ENCODE results near the gene ATG7.
A peak's percentile ranks its signal among the peaks of the same experiment; 100 is the strongest.

Gene ATG7

GRCh38 chr3:11275926-11276325 lies 3.7 kb downstream of the ATG7 start:
- H3K27ac Mint-ChIP-seq = no peak overlapping the region
- peaks cover 18% of the 10 kb centered on the region for H3K4me1 Mint-ChIP-seq
- H3K4me3 Mint-ChIP-seq = peak overlapping the region; percentile 12 to 39 (median 37)
- no peaks in the 10 kb centered on the region for H3K27me3 Mint-ChIP-seq (ENCODE audit: low read depth)
- H3K36me3 Mint-ChIP-seq (ENCODE audit: low read depth) = peaks cover 19% of the 10 kb centered on the region
- H3K9me3 Mint-ChIP-seq = no peaks in the 10 kb centered on the region
- TF ChIP-seq CTCF (IDR thresholded peaks at IDR 0.05; ENCODE audit: unreplicated experiment in 3 of 3) = no peak

GRCh38 chr3:11276901-11277300 lies 4.7 kb downstream of the ATG7 start:
- Mint-ChIP-seq H3K9me3 (no peaks in the 10 kb centered on the region), H3K4me3 (peak overlapping the region; percentile 12 to 39 (median 37)), H3K27ac (no peak overlapping the region), H3K4me1 (peaks cover 16% of the 10 kb centered on the region), H3K27me3 (ENCODE audit: low read depth) (no peaks in the 10 kb centered on the region), H3K36me3 (ENCODE audit: low read depth) (peaks cover 20% of the 10 kb centered on the region)
- TF ChIP-seq CTCF (IDR thresholded peaks at IDR 0.05; ENCODE audit: unreplicated experiment in 3 of 3) = no peak

- Mint-ChIP-seq H3K27me3 (ENCODE audit: low read depth) (no peaks in the 10 kb centered on the region), H3K4me3 (peak overlapping the region in 2 of 3 experiments; percentile 3 to 15), H3K9me3 (no peaks in the 10 kb centered on the region), H3K4me1 (peaks cover 26% of the 10 kb centered on the region), H3K27ac (peak overlapping the region; percentile 85 to 94 (median 90)), H3K36me3 (ENCODE audit: low read depth) (peaks cover 16% of the 10 kb centered on the region)
- no peak for TF ChIP-seq CTCF (IDR thresholded peaks at IDR 0.05; ENCODE audit: unreplicated experiment in 3 of 3)
These were observed 10.3 kb downstream of the ATG7 start for GRCh38 chr3:11282250-11283138.

- Mint-ChIP-seq H3K9me3 (no peaks in the 10 kb centered on the region), H3K27me3 (ENCODE audit: low read depth) (no peaks in the 10 kb centered on the region), H3K4me3 (peak overlapping the region in 2 of 3 experiments; percentile 3 to 15), H3K36me3 (ENCODE audit: low read depth) (peaks cover 16% of the 10 kb centered on the region), H3K27ac (peak overlapping the region; percentile 85 to 94 (median 90)), H3K4me1 (peaks cover 32% of the 10 kb centered on the region)
- no peak for TF ChIP-seq CTCF (IDR thresholded peaks at IDR 0.05; ENCODE audit: unreplicated experiment in 3 of 3)
These were observed 10.9 kb downstream of the ATG7 start for GRCh38 chr3:11283139-11283475.

GRCh38 chr3:11284011-11284410 lies 11.8 kb downstream of the ATG7 start:
- Mint-ChIP-seq H3K9me3 (no peaks in the 10 kb centered on the region), H3K4me1 (peaks cover 40% of the 10 kb centered on the region)
- no peak for TF ChIP-seq CTCF (IDR thresholded peaks at IDR 0.05; ENCODE audit: unreplicated experiment in 3 of 3)

GRCh38 chr3:11285471-11285870 lies 13.3 kb downstream of the ATG7 start:
- no peaks in the 10 kb centered on the region for H3K9me3 Mint-ChIP-seq
- H3K36me3 Mint-ChIP-seq (ENCODE audit: low read depth) = peaks cover 11% of the 10 kb centered on the region
- no peaks in the 10 kb centered on the region for H3K27me3 Mint-ChIP-seq (ENCODE audit: low read depth)
- no peak overlapping the region for H3K4me3 Mint-ChIP-seq
- peaks cover 44% of the 10 kb centered on the region for H3K4me1 Mint-ChIP-seq
- H3K27ac Mint-ChIP-seq = no peak overlapping the region
- TF ChIP-seq CTCF (IDR thresholded peaks at IDR 0.05; ENCODE audit: unreplicated experiment in 3 of 3) = no peak

More at GRCh38 chr3:11284011-11284410, 11.8 kb downstream of the ATG7 start:
- H3K27me3 Mint-ChIP-seq (ENCODE audit: low read depth) = no peaks in the 10 kb centered on the region
- peaks cover 16% of the 10 kb centered on the region for H3K36me3 Mint-ChIP-seq (ENCODE audit: low read depth)
- H3K27ac Mint-ChIP-seq = peak overlapping the region in 1 of 3 experiments; percentile 94
- H3K4me3 Mint-ChIP-seq = no peak overlapping the region

Data from nephron (organoid).